NT2/D1 (cell line): ENCODE results near the gene SGTA.

Source experiments
- DNase-seq: peaks from one replicate; pipeline ENCODE4 v3.0.0-alpha.2; 2011; ENCODE audit warnings: low read depth, low spot score
- H3K27me3 ChIP-seq: 2 replicates; pipeline ENCODE4 v1.6.0; 2011; ENCODE audit warnings: mild to moderate bottlenecking; ENCODE audit not compliant: insufficient read length, insufficient read depth
- H3K36me3 ChIP-seq: 2 replicates; pipeline ENCODE4 v1.6.1; 2011; ENCODE audit warnings: mild to moderate bottlenecking, low read length, mixed read lengths; ENCODE audit not compliant: insufficient read depth, insufficient read length
- H3K4me1 ChIP-seq: 2 replicates; pipeline ENCODE4 v1.5.1; 2011; ENCODE audit not compliant: insufficient read depth, insufficient read length
- H3K4me3 ChIP-seq: 2 replicates; pipeline ENCODE4 v1.5.1; 2011; ENCODE audit warnings: low read depth; ENCODE audit not compliant: insufficient read length
- H3K9ac ChIP-seq: 2 replicates; pipeline ENCODE4 v1.6.0; 2011; ENCODE audit warnings: low read depth; ENCODE audit not compliant: insufficient read length
- H3K9me3 ChIP-seq: 2 replicates; pipeline ENCODE4 v1.5.1; 2011; ENCODE audit warnings: mild to moderate bottlenecking, low read length; ENCODE audit not compliant: insufficient read depth
- SUZ12 ChIP-seq: IDR thresholded peaks from 2 replicates; pipeline ENCODE4 v1.6.1; 2011; ENCODE audit not compliant: insufficient read length, insufficient read depth; ENCODE audit errors: extremely low read depth
- YY1 ChIP-seq: IDR thresholded peaks from 2 replicates; pipeline ENCODE4 v1.6.1; 2011; ENCODE audit not compliant: insufficient read length, insufficient read depth
- ZNF274 ChIP-seq: IDR thresholded peaks from 2 replicates; pipeline ENCODE4 v1.6.1; 2011; ENCODE audit warnings: mild to moderate bottlenecking, low read depth, low read length

SGTA gene

GRCh38 chr19:2770055-2771013 lies 12.7 kb downstream of the SGTA start:
- TF ChIP-seq YY1, result no peak
- H3K27me3 ChIP-seq, result no peaks in the 10 kb centered on the region
- no peaks in the 10 kb centered on the region for H3K9me3 ChIP-seq
- H3K4me1 ChIP-seq, result peaks cover 11% of the 10 kb centered on the region
- DNase-seq, result no peak
- H3K9ac ChIP-seq, result no peak overlapping the region
- no peak overlapping the region for H3K4me3 ChIP-seq
- H3K36me3 ChIP-seq, result peaks cover 81% of the 10 kb centered on the region

GRCh38 chr19:2769218-2769617 lies 13.9 kb downstream of the SGTA start:
- TF ChIP-seq YY1 (no peak), SUZ12 (no peak), ZNF274 (no peak)
- no peak overlapping the region for H3K9ac ChIP-seq
- H3K9me3 ChIP-seq, result no peaks in the 10 kb centered on the region
- no peaks in the 10 kb centered on the region for H3K27me3 ChIP-seq
- no peak for DNase-seq
- no peak overlapping the region for H3K4me3 ChIP-seq
- H3K36me3 ChIP-seq, result peaks cover 81% of the 10 kb centered on the region
- H3K4me1 ChIP-seq, result peaks cover 9% of the 10 kb centered on the region

GRCh38 chr19:2768365-2769132 lies 14.5 kb downstream of the SGTA start:
- DNase-seq, result no peak
- H3K9me3 ChIP-seq, result no peaks in the 10 kb centered on the region
- peaks cover 7% of the 10 kb centered on the region for H3K4me1 ChIP-seq
- no peaks in the 10 kb centered on the region for H3K27me3 ChIP-seq
- H3K36me3 ChIP-seq, result peaks cover 84% of the 10 kb centered on the region
- no peak overlapping the region for H3K4me3 ChIP-seq
- no peak overlapping the region for H3K9ac ChIP-seq
- TF ChIP-seq SUZ12 (no peak), ZNF274 (no peak), YY1 (no peak)

DNA sequence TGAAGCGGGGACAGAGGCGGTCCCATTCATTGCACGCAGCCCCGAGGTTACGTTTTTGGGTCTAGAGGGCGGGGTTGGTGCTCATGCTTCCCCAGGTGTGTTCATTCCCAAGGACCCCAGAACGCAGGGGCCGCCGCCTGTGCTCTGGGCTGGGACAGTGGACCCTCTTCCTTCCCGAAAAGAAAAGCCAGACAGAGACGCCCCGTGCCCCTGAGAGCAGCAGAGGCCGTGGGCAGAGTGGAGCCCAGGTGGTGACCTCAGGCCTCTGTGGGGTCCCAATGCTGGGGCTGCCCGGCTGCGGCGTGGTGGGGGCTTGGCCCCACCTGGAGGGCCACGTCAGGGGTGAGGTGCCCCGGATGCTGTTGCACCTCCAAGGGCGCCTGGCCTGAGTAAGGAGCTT lies 15.4 kb downstream of the SGTA start:
- no peak for TF ChIP-seq YY1
- no peak for TF ChIP-seq SUZ12
- no peak for TF ChIP-seq ZNF274
- Histone ChIP-seq H3K4me1 (peaks cover 16% of the 10 kb centered on the region), H3K36me3 (peaks cover 92% of the 10 kb centered on the region)

GRCh38 chr19:2766594-2767372 lies 16.3 kb downstream of the SGTA start:
- peaks cover 94% of the 10 kb centered on the region for H3K36me3 ChIP-seq

More for the DNA sequence above, 15.4 kb downstream of the SGTA start:
- DNase-seq, result no peak
- Histone ChIP-seq H3K27me3 (no peaks in the 10 kb centered on the region), H3K9me3 (no peaks in the 10 kb centered on the region), H3K9ac (no peak overlapping the region), H3K4me3 (no peak overlapping the region)

GRCh38 chr19:2765376-2765775 lies 17.7 kb downstream of the SGTA start:
- DNase-seq, result no peak
- H3K4me1 ChIP-seq, result peaks cover 20% of the 10 kb centered on the region
- no peak for TF ChIP-seq ZNF274
- H3K4me3 ChIP-seq, result no peak overlapping the region
- no peak overlapping the region for H3K9ac ChIP-seq
- H3K27me3 ChIP-seq, result no peaks in the 10 kb centered on the region
- no peaks in the 10 kb centered on the region for H3K9me3 ChIP-seq
- peaks cover 95% of the 10 kb centered on the region for H3K36me3 ChIP-seq

More at GRCh38 chr19:2766594-2767372, 16.3 kb downstream of the SGTA start:
- no peak for TF ChIP-seq YY1
- TF ChIP-seq SUZ12, result no peak
- TF ChIP-seq ZNF274, result no peak
- H3K9ac ChIP-seq, result peak overlapping the region; percentile 10
- no peaks in the 10 kb centered on the region for H3K9me3 ChIP-seq
- H3K27me3 ChIP-seq, result no peaks in the 10 kb centered on the region
- no peak for DNase-seq
- peaks cover 21% of the 10 kb centered on the region for H3K4me1 ChIP-seq
- no peak overlapping the region for H3K4me3 ChIP-seq

GRCh38 chr19:2764945-2765344 lies 18.1 kb downstream of the SGTA start:
- no peak for DNase-seq
- Histone ChIP-seq H3K27me3 (no peaks in the 10 kb centered on the region), H3K36me3 (peaks cover 93% of the 10 kb centered on the region), H3K9ac (no peak overlapping the region), H3K9me3 (no peaks in the 10 kb centered on the region), H3K4me3 (no peak overlapping the region), H3K4me1 (peaks cover 18% of the 10 kb centered on the region)
- TF ChIP-seq SUZ12, result no peak
- no peak for TF ChIP-seq ZNF274
- TF ChIP-seq YY1, result no peak
